ENCODE measurements around the gene PVALB. TPM values are rescaled to one million over a fixed set of nuclear protein-coding genes. Genes with fewer than 3 reads are reported as not detected.

PVALB gene
- total RNA-seq, 1 donor from 2014 or later, result not detected

GRCh38 chr22:36852056-36852973, 35.5 kb upstream of the PVALB start:
- DNase-seq (no peak), ATAC-seq (no peak)
- intact Hi-C loops (cut with micrococcal nuclease), result no loop called here

DNA sequence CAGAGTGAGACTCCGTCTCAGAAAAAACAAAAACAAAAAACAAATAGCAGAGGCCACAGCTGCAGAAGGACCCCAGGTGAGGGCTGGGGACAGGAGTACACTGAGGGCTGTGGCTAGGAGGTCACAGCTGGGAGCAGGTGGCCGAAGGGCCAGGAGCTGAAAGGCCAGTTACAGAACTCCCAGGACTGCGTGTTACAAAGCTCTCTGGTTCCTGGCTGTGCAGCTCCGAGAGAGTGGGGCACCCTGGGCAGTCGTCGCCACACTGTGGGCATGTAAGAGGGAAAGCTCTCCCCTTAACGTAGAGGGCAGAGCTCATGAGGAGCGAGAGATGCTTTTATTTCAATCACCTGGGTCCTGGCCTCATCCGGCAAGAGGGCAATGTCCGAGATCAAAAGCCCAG, 33.8 kb upstream of the PVALB start:
- DNase-seq (no peak), ATAC-seq (no peak)
- intact Hi-C loops (cut with micrococcal nuclease), result no loop called here

DNA sequence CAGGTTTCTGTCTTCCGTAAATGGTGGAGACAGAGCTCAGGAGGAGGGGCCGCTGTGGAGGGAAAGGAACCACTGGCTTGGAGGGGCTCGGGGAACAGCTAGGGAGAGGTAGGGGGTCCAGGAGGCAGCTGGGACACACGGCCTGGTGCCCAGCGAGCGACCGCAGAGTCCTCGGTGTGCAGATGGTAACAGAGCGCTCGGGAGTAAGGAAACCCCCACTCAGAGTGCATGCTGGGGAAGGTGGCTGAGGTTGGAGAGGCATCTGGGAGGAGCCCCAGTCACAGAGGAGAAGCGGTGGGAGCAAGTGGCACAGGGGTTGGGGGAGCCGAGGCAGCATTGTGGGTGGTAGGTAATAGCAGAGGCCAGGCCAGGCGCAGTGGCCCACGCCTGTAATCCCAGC, 33.2 kb upstream of the PVALB start:
- DNase-seq (no peak), ATAC-seq (no peak)
- intact Hi-C loops (cut with micrococcal nuclease), result no loop called here

- intact Hi-C loops (cut with micrococcal nuclease), result no loop called here
- ATAC-seq (no peak), DNase-seq (no peak)
Observed at GRCh38 chr22:36846949-36847348, 30.1 kb upstream of the PVALB start.

DNA sequence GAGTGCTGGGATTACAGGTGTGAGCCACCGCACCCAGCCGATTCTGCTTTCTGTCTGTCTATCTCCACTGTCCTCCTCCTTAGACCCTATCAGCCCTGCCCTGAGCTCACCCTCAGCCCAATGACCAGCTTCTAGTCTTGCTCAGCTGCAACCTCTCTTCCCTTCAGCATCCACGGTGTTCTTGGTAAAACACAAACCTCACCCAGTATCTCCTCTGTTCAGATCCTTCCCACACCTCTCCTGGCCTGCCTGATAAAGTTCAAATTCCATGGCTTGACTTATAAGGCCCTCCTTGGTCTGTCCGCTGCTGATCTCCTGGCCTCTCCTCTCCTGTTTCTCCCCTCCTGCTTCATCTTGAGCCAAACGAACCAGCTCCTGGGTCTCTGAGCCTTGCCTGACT, 29.4 kb upstream of the PVALB start:
- ATAC-seq (no peak), DNase-seq (no peak)
- intact Hi-C loops (cut with micrococcal nuclease), result no loop called here

- intact Hi-C loops (cut with micrococcal nuclease), result no loop called here
- no peak for DNase-seq
- no peak for ATAC-seq
Observed at GRCh38 chr22:36840106-36840505, 23.3 kb upstream of the PVALB start.

GRCh38 chr22:36839356-36840073, 22.7 kb upstream of the PVALB start:
- intact Hi-C loops (cut with micrococcal nuclease), result no loop called here
- ATAC-seq (no peak), DNase-seq (no peak)

DNA sequence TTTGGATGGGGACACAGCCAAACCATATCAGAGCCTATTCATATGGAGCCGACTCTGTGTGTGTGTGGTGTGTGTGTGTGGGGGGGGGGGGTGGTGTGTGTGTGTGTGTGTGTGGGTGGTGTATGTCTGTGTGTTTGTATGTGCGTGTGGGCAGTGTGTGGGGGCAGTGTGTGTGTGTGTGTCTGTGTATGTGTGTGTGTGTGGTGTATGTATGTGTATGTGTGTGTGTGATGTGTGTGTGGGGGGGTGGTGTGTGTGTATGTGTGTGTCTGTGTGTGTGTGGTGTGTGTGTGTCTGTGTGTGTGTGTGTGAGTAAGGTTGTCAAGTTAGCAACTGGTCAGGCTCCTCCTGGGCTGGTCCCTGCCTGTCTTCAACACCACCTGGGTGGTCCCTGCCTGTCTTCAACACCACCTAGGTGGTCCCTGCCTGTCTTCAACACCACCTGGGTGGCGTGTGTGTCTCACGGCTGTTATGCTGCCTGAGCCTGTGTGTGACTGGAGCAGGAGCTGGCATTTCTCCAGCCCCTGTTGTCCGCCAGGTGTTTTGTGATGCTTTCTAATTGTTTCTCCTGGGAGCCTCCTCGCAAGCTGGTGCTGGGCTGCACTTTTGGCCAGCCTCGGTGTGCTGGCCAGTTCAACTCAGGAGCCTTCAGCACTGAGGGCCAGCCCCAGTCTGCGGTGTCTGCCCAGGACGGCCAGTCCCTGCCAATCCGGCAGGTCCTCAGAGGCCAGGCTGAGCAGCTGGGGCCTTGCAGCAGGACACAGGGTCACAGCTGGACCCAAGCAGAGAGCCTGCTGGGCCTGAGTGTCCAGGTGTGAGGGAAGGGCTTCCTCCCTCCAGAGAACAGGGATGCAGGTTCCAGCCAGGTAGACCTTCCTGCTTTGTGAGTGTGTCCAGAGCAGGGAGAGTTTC, 21.5 kb upstream of the PVALB start:
- no peak for ATAC-seq
- DNase-seq, result no peak
- intact Hi-C loops (cut with micrococcal nuclease), result no loop called here

DNA sequence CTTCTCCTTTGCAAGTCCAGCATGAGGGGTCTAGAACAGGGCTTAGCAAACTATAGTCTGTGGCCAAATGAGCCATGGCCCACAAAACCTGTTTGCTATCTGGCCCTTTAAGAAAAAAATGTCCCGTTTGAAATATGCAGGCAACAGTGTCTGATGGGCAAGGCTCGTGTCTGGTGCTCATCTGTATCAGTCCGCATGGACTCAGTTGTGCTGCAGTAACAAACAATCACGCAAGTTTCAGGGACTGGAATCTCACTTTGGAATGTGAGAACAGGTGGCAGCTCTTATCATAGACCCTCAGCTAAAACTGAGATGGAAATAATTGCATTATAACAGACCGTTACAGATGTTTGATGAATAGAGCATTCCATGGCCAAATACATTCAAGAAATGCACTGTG, 19.1 kb upstream of the PVALB start:
- ATAC-seq (no peak), DNase-seq (no peak)
- intact Hi-C loops (cut with micrococcal nuclease), result no loop called here

GRCh38 chr22:36833073-36833472, 16.2 kb upstream of the PVALB start:
- no peak for ATAC-seq
- intact Hi-C loops (cut with micrococcal nuclease), result no loop called here
- no peak for DNase-seq

GRCh38 chr22:36831717-36832116, 14.9 kb upstream of the PVALB start:
- no peak for ATAC-seq
- DNase-seq, result no peak
- intact Hi-C loops (cut with micrococcal nuclease), result no loop called here

DNA sequence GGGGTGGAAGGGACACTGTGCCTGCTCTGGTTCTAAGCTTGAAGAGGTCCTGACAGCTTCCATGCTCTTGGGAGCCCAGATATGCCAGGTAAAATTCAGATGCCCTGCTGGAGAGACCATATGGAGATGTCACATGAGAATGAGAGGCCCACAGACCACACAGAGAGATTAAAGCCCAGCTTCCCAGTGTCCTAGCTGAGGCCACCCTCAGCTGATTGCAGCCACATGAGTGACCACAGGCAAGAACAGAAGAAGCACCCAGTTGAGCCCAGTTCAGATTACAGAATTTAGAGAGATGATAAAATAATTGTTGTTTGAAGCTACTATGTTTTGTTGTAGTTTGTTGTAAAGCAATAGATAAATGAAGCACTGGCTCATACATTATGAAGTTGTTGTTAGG, 14.4 kb upstream of the PVALB start:
- ATAC-seq (no peak), DNase-seq (no peak)
- intact Hi-C loops (cut with micrococcal nuclease), result no loop called here

GRCh38 chr22:36830601-36831000, 13.8 kb upstream of the PVALB start:
- ATAC-seq (no peak), DNase-seq (no peak)
- intact Hi-C loops (cut with micrococcal nuclease), result no loop called here

GRCh38 chr22:36829370-36830002, 12.7 kb upstream of the PVALB start:
- DNase-seq (no peak), ATAC-seq (no peak)
- intact Hi-C loops (cut with micrococcal nuclease), result no loop called here

DNA sequence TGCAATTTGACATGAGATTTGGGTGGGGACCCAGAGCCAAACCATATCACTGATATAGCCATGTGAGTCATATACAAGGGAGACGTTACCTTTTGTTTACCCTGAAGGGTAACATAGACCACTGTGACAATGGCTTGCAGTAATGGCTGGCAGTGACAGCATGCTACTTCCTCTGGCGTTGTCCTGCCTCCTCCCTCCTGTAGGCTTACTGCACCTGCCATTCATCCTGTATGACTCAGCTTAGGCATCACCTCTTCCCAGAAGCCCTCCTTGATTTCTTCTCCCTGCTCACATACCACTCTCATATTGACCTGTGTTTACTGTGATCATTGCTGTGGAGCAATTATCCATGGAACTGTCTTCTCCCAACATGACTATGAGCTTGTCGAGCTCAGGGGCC, 12.0 kb upstream of the PVALB start:
- intact Hi-C loops (cut with micrococcal nuclease), result no loop called here
- no peak for DNase-seq
- no peak for ATAC-seq

GRCh38 chr22:36826262-36826661, 9.4 kb upstream of the PVALB start:
- DNase-seq (no peak), ATAC-seq (no peak)
- intact Hi-C loops (cut with micrococcal nuclease), result no loop called here

GRCh38 chr22:36824655-36825054, 7.8 kb upstream of the PVALB start:
- ATAC-seq (no peak), DNase-seq (no peak)
- intact Hi-C loops (cut with micrococcal nuclease), result no loop called here

GRCh38 chr22:36823186-36823839, 6.5 kb upstream of the PVALB start:
- intact Hi-C loops (cut with micrococcal nuclease), result no loop called here

GRCh38 chr22:36822581-36822980, 5.7 kb upstream of the PVALB start:
- ATAC-seq, result no peak
- intact Hi-C loops (cut with micrococcal nuclease), result no loop called here
- no peak for DNase-seq

More at GRCh38 chr22:36823186-36823839, 6.5 kb upstream of the PVALB start:
- DNase-seq (no peak), ATAC-seq (peak; percentile 26)
